WERI-Rb-1 (cell line): Measurements from ENCODE around the gene BRCA1.

ENCODE experiments used
- DNase-seq: peaks from one replicate; pipeline ENCODE4 v3.0.0-alpha.2; 2020
- H3K27ac ChIP-seq: fragments of 250-450 bp; sonication (Bioruptor Pico); 2 replicates; pipeline ENCODE4 v1.5.1; 2020; ENCODE audit warnings: mild to moderate bottlenecking, moderate library complexity
- H3K27me3 ChIP-seq: fragments of 250-450 bp; sonication (Bioruptor Pico); 2 replicates; pipeline ENCODE4 v1.5.1; 2021; ENCODE audit warnings: mild to moderate bottlenecking, low read depth, moderate library complexity; ENCODE audit not compliant: insufficient read depth, severe bottlenecking
- H3K36me3 ChIP-seq: fragments of 250-450 bp; sonication (Bioruptor Pico); 2 replicates; pipeline ENCODE4 v1.5.1; 2020; ENCODE audit warnings: mild to moderate bottlenecking, moderate library complexity
- H3K4me3 ChIP-seq: 2 replicates; pipeline ENCODE4 v1.5.1; 2011; ENCODE audit warnings: low read depth, mild to moderate bottlenecking, control low read depth, low read length
- H3K9me3 ChIP-seq: fragments of 250-450 bp; sonication (Bioruptor Pico); 2 replicates; pipeline ENCODE4 v1.5.1; 2021; ENCODE audit warnings: mild to moderate bottlenecking, moderate library complexity; ENCODE audit not compliant: severe bottlenecking
- TF ChIP-seq, protein P1 (sequence below): IDR thresholded peaks from 2 replicates; pipeline ENCODE4 v1.5.1; 2011; ENCODE audit warnings: low read depth, mild to moderate bottlenecking, control low read depth, inconsistent platforms, low read length

BRCA1 gene

DNA sequence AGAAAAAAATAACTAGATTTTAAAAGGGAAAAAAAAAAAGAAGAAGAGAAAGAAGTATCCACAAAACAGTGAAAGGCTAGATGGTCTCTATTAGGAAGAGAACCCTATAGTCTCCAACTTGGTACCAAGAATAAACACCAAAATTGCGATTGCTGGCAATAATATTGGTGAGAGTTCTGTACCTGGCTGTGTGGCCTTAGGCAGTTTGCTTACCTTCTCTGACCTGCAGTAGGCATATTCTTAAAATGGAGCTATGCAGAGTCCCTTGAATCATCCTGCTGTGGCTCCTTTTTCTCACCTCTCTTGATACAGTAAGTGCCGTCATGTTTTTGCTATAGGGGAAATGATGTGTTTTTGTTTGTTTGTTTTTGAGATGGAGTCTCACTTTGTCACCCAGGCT lies 35.1 kb downstream of the BRCA1 start:
- Histone ChIP-seq H3K36me3 (peaks cover 82% of the 10 kb centered on the region), H3K9me3 (no peaks in the 10 kb centered on the region), H3K27me3 (no peaks in the 10 kb centered on the region), H3K4me3 (no peak overlapping the region), H3K27ac (no peak overlapping the region)
- DNase-seq, result no peak
- TF ChIP-seq, protein P1, sequence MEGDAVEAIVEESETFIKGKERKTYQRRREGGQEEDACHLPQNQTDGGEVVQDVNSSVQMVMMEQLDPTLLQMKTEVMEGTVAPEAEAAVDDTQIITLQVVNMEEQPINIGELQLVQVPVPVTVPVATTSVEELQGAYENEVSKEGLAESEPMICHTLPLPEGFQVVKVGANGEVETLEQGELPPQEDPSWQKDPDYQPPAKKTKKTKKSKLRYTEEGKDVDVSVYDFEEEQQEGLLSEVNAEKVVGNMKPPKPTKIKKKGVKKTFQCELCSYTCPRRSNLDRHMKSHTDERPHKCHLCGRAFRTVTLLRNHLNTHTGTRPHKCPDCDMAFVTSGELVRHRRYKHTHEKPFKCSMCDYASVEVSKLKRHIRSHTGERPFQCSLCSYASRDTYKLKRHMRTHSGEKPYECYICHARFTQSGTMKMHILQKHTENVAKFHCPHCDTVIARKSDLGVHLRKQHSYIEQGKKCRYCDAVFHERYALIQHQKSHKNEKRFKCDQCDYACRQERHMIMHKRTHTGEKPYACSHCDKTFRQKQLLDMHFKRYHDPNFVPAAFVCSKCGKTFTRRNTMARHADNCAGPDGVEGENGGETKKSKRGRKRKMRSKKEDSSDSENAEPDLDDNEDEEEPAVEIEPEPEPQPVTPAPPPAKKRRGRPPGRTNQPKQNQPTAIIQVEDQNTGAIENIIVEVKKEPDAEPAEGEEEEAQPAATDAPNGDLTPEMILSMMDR, result no peak

DNA sequence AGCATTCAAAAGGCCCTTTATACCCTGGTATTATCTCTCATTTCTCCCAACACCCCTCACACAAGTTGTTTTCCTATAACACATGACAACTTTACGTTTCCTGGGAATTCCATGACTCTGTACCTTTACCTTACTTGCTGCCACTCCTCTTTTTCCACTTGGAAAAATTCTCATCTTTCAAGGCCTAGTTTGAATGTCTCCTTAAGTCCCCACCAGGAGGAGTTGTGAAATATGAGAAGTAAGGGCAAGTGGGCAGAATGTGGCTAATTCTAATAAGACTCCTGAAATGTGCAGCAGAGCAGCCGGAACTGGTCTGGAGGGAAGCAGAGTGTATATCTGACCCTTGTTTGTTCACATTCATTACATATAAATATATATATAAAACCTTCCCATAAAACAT lies 39.7 kb downstream of the BRCA1 start:
- DNase-seq, result no peak
- TF ChIP-seq, protein P1, result no peak
- Histone ChIP-seq H3K36me3 (peaks cover 74% of the 10 kb centered on the region), H3K4me3 (no peak overlapping the region), H3K27me3 (no peaks in the 10 kb centered on the region), H3K9me3 (no peaks in the 10 kb centered on the region), H3K27ac (no peak overlapping the region)

DNA sequence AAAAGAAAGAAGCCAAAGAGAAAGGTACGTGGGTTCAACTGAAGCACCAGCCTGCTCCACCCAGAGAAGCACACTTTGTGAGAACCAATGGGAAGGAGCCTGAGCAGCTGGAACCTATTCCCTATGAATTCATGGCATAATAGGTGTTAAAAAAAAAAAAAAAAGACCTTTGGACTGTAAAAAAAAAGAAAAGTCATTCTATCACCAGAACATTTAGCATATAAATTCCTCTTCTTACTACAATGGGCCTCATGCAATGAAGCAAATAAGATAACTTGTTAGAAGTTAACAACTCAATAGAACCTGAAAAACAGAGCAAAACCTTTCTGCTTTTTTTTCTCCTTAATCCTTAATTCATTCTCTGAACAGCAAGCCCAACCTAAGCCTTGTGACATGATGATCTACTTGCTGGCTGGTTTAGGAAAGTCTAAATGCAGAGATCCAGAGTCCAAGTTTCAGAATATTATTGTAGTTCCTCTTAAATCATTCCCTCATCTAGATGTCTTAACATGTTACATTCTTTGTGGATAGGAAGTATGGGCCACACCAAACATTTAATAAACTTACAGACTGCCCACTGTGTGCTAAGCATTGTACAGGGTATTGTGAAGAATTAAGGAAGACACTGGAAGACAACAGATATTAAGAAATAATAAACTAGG lies 45.4 kb downstream of the BRCA1 start:
- Histone ChIP-seq H3K9me3 (no peaks in the 10 kb centered on the region), H3K4me3 (no peak overlapping the region), H3K36me3 (peaks cover 72% of the 10 kb centered on the region), H3K27me3 (no peaks in the 10 kb centered on the region), H3K27ac (no peak overlapping the region)
- DNase-seq, result no peak
- TF ChIP-seq, protein P1, result no peak

DNA sequence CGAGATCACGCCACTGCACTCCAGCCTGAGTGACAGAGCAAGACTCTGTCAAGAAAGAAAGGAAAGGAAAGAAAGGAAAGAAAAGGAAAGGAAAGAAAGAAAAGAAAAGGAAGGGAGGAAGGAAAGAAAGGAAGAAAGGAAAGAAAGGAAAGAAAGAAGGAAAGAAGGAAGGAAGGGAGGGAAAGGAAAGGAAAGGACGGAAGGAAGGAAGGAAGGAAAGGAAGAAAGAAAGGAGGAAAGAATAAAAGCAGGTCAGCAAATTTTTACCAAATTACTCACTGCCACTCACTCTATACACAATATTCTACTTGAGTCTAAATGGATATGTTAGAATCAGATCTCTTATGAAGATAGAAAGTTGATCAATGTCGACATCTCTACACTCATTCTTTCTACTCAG lies 50.3 kb downstream of the BRCA1 start:
- no peaks in the 10 kb centered on the region for H3K9me3 ChIP-seq
- no peak overlapping the region for H3K27ac ChIP-seq
- H3K36me3 ChIP-seq, result peaks cover 72% of the 10 kb centered on the region

DNA sequence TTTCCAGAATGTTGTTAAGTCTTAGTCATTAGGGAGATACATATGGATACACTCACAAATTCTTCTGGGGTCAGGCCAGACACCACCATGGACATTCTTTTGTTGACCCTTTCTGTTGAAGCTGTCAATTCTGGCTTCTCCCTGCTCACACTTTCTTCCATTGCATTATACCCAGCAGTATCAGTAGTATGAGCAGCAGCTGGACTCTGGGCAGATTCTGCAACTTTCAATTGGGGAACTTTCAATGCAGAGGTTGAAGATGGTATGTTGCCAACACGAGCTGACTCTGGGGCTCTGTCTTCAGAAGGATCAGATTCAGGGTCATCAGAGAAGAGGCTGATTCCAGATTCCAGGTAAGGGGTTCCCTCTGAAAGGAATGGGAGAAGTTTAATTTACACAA lies 54.3 kb downstream of the BRCA1 start:
- peaks cover 74% of the 10 kb centered on the region for H3K36me3 ChIP-seq
- H3K27me3 ChIP-seq, result no peaks in the 10 kb centered on the region
- no peak overlapping the region for H3K27ac ChIP-seq
- no peak for DNase-seq
- no peak overlapping the region for H3K4me3 ChIP-seq
- no peaks in the 10 kb centered on the region for H3K9me3 ChIP-seq
- TF ChIP-seq, protein P1, result no peak

More for the DNA sequence above, 50.3 kb downstream of the BRCA1 start:
- TF ChIP-seq, protein P1, result no peak
- Histone ChIP-seq H3K27me3 (no peaks in the 10 kb centered on the region), H3K4me3 (no peak overlapping the region)
- DNase-seq, result no peak

DNA sequence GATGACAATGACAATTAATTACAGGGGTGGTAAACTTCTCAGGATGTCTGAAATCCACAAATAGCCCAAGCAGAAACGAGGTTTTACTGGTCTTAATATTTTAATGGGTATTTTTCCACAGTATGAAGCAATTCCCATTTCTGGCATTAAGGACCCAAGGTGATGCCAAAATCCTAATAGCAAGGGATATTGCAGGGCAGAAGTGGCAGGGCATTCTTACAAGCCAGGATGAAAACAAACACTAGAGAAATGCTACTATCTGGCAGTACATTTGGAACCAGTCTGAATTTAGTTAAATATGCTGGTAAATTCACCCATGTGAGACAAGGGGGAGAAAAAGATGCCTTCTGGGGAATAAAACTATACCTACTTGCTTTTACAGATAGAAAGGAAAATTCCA lies 54.9 kb downstream of the BRCA1 start:
- DNase-seq, result no peak
- Histone ChIP-seq H3K27me3 (no peaks in the 10 kb centered on the region), H3K36me3 (peaks cover 77% of the 10 kb centered on the region), H3K4me3 (no peak overlapping the region), H3K27ac (no peak overlapping the region), H3K9me3 (no peaks in the 10 kb centered on the region)
- TF ChIP-seq, protein P1, result no peak
